Measurements from ENCODE around the gene DMRT1.

Gene DMRT1

DNA sequence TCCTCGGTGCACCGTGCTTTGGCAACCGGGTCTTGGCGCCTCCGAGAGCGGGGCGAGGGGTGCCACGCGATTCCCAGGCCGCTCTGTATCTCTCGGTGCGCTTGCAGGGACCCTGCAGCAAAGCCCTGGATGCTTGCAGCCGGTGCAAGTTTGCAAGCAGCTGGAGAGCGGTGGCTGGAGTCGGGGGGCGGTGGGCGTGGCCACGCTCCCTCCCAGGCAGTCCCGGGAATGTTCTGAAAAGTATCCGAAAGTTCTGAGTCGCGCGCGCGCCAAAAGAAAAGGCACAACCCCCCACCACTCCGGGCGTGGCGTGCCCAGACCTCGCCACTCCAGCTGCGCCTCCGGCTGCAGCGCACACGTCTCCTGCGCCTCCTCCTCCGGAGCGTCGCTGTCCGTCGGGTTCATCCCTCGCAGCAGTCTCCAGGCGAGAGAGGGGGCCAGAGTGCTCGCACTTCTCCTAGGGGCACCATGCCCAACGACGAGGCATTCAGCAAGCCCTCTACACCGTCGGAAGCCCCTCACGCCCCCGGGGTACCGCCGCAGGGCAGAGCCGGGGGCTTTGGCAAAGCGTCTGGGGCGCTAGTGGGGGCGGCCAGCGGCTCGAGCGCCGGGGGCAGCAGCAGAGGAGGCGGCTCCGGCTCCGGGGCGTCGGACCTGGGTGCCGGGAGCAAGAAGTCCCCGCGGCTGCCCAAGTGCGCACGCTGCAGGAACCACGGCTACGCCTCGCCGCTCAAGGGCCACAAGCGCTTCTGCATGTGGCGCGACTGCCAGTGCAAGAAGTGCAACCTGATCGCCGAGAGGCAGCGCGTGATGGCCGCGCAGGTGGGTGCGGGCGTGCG, at the start of gene DMRT1:
TSS of gene DMRT1 (plus strand) at position 327 of the 839 bp plus-strand sequence. CDS start at position 469, 142 bp downstream.
- DNase-seq, result no peak

DNA sequence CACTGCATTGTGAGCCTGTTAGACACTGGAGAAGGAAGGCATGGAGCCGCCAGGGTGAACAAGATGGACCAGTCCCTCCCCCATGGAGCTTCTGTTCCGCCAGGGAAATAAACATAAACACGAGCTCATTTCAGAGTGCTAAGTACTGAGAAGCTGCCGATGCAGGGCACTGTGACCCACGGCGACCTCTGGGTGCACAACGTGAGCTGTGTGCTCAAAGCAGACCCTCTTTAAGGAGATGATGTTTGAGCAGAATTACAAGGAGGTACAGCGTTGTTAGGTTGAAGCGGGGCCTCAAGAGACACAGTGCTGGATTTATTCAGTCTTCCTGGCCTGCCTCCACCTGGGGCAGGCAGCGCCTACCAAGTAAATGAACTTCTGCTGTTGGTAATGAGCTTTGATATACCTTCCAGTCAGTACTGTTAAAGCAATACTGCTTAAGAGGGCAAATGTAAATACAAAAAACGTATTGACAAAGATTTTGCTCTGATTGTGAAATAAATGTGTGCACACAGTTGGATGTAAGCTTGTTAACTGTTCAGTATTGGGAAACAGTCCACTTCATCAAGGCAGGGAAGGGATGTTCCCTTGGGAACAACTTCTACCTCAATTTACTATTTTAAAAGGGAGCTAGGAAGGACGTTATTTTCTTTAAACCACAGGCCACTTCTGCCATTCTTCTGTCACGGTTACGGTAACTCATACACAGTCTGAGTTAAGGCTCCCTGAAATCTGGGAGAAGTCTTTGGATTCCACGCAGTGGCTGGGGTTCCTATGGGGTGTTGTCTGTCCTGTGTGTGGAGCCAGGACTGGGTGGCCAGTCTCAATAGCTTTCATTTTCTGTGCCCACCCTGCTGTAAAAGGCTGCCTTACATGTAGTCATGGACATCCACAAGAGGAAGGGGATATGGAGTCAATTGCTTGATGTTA, 48.9 kb upstream of the DMRT1 start:
- no peak for DNase-seq

DNA sequence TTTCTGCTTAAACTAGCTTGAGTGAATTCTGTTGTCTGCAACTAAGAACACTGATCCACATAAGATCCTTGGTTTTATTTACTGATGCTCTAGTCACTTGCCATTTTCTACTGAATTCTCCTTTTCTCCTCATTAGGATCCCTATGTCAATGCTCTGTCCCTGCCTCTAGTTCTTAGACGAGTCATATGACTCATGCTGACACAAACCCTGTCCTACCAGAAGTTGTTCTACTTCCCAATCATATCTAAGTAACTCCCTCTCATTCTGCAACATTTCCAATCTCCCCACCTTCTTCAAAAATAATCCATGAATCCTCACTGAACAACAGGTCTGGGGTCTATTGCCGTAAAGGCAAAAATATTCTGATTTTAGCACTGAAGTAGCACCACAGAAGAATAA, 47.1 kb upstream of the DMRT1 start:
- no peak for DNase-seq

DNA sequence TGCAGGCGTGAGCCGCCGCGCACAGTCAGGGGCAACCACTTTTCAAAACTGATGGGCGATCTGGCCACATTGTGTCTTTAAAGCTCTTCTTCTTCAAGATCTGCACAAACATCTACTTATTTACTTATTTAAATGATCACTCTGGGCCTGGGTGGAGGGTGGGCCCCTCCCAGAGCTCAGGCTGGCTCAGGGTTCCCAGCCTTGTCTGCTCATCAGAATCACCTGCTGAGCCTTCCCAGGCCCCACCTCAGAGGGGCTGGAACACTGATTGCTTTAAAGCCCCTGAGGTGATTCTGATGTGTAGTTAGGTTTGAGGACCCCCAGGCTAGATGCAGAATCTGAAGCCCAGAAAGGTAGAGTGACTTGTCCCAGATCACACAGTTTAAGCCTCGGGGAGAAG, 45.6 kb upstream of the DMRT1 start:
- DNase-seq, result no peak

DNA sequence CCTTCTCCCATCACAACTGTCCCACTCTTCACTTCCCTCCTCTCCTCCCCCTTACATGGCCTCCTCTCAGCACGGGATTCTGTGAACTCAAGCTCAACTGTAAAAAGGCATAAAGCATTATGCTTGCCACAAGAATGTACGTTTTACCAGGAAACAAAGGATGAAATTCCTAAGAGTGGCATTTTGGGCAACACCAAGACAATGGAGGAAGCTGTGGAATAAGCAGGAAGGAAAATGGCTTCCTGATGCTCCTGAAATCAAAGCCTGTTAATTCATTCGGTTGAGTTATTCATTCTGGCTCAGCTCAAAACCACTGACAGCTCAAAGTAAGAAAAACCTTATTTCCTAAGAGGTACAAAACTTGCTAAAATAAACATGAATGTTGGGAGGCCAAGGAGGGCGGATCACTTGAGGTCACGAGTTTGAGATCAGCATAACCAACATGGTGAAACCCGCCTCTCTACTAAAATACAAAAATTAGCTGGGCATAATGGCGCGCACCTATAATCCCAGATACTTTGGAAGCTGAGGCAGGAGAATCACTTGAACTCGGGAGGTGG, 40.8 kb upstream of the DMRT1 start:
- DNase-seq, result no peak

DNA sequence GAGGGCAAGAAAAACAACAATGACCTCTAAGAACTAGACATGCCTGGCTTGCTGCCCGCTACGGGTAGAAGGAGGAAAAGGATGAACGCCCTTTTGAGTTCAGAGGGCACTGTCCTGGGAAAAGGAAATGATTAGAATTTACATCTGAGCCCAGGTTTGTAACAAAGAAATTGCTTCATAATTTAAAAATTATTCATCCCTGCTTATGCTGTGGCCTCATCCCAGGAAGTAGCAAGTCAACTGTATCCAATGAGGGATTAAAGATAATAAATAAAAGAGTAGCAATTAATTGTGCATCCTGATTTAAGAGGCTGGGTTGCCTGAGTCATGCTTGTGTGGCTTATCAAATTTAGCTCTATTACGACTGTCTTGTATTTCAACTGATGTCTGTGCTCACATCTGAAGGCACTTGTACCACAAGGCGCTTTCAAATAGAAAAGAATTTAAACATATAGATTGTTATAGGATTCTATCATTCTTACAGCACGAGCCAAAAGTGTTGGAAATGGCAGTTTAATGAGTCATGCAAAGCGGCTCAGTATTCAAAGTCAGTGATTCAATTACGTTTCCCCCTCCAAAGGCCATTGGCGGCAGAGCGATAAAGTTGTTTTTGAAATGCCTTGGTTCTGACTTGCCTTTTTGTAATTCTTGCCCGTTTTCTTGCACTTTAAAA, 40.0 kb upstream of the DMRT1 start:
- DNase-seq, result no peak

DNA sequence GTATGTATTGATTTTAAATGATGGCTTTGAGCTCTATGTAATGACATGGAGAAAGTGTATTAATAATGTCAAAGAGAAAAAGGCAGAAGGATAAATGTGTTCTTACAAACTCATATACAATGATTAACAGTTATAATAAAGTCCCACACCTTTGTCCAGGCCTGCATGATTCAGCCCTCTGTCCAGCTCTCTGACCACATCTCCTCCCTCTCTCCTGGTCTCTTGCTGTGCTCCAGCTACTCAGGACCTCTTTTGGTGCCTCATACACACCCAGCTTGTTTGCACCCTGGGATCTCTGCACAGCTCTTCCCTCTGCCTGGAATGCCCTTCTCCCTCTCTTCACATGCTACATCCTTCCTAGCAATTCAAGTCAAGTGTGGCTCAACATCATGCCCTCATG, 37.5 kb upstream of the DMRT1 start:
- no peak for DNase-seq

DNA sequence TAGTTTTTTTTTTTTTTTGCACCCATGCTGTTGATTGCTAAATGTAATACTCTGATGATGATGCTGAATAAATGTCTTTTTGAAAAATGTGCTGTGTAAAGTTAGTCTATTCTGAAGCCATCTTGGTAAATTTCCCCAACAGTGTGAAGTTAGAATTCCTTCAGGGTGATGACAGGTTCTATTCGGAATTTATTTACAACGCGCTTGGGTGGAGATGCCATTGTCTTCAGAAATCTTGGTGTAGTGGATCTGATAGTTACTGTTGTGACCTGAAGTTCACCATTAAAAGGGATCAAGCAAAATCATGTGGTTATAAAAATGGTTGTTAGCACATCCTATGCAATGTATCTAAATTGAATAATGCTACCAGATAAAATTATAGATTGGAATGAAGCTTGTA, 36.3 kb upstream of the DMRT1 start:
- no peak for DNase-seq

DNA sequence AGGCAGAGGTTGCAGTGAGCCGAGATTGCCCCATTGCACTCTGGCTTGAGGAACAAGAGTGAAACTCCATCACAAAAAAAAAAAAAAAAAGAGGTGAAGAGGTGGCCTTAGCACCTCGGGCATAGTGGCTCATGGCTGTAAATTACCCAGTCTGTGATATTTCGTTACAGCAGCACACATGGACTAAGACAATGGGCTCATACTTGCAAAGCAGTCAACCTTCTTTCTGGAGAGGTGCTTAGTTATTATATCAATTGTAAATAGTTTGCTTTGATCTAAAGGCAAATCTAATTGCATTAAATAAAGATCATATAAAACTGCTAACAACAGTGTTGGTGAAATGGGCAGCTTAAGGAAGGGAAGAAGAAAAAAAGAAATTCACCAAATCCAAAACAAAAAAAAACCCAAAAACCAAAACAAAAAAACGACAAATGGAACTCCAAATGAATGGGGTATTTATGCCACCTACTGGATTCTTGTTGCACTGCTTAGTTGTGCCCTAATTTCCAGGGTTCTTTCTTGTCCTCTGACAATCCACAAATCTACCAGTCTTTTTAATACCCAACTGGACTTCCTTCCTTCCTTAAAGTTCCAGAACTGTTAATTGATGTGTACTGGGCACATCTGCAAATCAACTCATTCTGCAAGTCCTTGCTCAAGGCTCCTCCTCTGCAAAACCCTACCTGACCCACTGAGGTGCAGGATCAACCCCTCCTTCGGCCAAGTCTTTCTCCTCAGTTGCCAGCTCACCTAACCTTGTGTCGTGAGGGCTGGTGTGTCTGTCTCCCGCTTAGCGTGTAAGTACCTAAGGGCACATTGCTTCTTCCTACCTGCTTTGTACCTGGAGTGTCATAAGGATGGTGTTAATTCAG, 35.0 kb upstream of the DMRT1 start:
- DNase-seq, result peak; percentile 10

DNA sequence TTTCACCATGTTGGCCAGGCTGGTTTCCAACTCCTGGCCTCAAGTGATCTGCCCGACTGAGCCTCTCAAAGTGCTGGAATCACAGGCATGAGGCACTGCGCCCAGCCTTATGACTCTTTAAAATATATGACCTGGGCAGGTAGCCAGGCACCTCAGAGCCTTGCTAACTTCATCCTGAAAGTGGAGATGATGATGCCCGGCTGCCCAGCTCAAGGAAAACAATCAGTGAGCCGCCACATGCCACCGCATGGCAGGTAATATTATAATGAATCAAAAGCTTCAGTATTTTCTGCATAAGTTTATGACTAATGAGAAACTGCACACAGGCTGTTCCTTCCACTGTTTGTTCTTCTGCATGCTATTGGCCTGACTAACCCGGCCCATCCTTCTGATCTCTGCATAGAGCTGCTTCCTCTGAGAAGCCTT, 30.4 kb upstream of the DMRT1 start:
- DNase-seq, result no peak

DNA sequence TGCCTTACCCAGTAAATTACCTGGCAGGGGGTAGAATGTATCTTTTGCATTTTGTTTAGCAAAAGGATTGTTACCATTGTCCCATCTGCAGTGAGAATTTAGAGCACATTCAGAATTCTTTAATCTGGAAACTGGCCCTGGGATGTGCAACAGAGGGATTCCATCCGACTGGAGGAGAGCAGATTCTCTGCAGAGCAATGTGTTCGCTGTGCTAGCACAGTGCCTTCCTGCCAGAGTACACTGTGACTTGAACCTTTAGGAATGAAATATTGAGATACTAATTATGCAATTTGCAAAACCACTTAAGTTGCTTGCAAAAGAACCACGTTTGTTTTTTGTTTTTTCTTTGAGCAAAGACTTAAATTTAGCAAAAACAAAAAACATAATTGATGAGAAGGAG, 22.5 kb upstream of the DMRT1 start:
- DNase-seq, result no peak

DNA sequence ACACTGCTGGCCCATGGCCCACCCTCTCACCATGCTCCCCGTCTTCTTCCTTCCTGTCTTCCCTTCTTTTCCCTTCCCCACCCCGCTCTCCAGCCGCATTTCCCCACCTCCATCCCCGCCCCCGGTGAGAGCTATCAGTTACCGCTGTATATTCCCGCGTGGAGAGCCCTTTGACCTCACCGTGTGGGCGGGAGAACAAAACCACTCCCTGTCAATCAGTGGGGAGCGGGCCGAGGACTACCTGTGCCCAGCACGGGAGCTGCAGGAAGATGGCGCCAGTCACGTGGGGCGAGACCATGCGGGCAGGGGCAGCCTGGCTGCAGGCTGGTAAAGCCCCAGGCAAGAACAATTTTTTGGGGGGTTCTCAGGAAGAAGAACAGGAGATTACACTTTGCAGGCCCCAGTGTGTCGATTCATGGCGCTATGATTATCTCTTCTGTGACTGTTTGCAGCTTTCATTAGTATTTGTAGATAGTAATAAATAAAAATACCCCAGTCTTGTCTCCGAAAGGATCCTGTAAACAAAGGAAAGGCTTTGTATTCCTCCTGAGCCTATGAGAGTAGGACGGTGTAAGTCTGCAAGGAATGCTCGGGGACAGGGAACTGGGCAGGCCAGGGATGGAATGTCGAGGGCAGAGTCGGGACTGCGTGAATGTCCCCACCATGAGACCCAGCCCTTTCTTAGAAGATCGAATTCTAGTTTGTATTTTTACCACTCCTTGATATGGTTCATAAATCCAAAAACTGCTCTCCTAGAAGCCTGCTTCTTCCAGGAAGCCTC, 14.8 kb upstream of the DMRT1 start:
- DNase-seq, result no peak

DNA sequence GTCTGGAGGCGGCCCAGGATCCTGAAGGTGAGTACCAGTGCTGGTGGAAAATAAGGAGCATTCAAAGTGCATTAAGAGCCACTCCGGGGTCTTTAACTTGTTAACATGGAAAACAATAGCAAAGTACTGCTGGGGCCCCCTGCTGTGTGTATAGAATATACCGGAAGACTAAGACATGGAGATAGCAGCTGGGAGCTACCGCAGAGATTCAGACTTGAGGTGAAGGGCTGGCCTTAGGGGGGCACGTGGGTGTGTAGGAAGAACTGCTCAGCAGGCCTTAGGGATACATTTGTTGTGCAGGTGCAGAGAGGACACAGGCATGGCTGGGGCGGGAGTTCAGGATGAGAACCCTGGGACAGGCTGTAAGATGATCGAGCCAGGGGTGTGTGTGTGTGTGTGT, 1.2 kb upstream of the DMRT1 start:
- no peak for DNase-seq

DNA sequence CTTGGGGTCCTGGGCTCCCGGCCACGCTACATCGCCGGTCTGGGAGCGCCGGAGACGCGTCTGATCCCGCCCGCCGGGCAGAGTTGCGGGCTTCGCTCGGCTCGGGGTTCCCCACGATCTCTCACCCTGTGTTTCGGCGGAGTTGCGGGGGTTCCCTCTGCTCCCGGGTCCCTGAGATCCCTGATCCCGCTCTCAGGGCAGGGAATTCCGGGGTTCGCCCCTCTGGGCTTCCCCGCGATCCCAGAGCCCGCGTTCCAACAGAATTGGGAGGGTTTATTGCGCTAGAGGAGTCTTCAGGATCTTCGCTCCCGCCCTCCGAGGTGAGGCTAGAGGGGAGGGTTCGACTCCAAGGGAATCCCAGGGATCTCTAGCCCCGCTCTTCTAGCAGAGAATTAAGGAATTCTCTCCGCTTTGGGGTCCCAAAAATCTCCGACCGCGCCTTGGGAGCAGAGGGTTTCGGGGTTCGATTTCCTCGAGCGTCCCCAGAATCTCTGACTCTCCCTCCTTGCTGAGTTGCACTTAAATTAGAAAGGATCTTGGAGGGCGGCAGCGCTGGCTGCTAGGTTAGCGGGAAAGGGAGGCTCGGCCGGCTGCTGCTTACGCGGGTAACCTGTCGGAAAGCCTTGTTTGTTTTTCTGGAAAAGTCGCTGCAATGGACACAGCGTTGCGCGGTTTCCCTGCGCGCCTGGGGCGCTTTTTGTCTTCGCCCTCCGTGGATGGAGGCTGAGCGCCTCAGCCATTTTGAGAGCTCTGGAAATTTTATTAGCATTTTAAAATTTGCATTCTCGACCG, 1.3 kb downstream of the DMRT1 start:
- no peak for DNase-seq

DNA sequence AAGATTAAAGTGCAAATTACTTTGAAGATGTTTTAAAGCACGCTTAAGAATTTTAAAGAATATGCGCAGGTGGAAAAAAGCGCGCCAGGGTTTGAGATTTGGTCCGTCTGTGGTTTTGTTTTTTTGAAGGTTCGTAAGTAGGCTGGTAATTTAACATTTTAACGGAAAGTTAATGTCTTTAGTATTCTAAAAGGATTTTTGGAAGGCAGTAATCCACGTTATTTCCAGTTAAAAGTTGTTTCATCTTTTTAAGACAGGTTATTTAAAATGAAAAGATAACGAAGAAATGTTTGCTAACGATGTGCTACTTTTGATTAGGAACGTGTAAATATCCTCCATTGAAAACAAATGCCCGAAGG, 1.9 kb downstream of the DMRT1 start:
- DNase-seq, result no peak

DNA sequence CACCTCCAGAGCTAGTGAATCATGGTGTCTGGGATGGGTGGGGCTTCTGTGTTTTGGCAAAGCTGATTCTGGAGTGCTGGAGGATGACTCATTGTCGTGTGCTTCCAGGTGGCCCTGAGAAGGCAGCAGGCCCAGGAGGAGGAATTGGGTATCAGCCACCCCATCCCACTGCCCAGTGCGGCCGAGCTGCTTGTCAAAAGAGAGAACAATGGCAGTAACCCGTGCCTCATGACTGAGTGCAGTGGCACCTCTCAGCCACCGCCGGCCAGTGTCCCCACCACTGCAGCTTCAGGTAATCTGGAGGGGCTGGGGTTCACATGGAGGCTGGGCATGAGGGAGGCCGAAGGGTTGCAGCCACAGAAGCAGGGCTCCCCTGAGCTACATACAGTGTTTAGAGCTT, 5.4 kb downstream of the DMRT1 start:
- no peak for DNase-seq

DNA sequence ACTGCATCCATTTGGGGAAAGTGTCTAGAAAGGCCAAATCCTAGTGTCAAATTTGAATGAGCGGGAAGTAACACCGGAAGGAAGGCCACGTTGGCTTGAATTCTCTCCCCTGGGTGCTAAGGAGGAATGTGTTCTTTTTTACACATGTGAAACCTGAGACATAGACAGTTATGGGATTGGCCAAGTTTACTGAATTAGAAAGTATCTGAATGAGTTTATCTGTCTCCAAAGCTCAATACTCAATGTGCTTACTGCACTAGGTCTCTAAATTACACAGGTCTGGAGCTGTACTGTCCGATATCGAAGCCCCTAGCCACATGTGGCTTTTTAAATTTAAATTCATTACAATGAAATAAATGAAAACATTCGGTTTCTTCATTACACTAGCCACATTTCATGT, 6.0 kb downstream of the DMRT1 start:
- no peak for DNase-seq

DNA sequence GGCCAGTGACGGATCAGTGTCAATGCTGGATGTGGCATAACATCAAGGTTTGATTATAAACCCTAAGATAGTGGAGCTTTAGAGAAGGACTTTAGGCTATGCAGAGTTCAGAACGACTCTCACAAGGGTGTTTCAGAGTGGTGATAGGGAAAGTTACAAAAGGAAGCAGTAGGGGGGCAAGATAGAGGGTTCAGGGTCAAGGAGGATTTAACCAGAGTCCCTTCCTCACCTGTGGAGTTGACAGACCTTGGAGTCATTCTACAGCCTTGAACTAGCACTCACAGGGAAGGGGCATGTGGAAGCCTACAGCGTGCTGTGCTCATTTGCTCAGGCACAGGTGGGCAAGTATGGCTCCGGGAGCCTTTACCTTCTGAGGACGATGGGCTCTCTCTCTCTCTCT, 7.9 kb downstream of the DMRT1 start:
- DNase-seq, result no peak

DNA sequence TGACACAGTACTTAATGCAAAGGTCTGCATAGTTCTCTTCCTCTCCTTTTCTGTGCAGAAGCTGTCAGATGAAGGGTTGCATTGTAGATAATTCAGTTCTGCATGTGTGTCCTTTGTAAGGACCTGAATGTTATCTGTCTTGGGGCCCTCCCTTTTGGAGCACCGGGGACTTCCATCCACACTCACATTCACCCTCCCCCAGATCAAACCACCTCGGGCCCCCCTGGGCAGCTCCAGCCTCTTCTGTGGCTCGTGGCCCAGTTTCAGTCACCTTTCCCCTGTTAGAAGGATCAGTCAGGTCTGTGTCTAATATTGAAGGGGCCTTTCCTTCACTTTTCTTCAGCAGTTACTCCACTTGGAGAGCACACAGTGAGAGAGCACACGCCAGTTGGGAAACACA, 11.0 kb downstream of the DMRT1 start:
- no peak for DNase-seq

DNA sequence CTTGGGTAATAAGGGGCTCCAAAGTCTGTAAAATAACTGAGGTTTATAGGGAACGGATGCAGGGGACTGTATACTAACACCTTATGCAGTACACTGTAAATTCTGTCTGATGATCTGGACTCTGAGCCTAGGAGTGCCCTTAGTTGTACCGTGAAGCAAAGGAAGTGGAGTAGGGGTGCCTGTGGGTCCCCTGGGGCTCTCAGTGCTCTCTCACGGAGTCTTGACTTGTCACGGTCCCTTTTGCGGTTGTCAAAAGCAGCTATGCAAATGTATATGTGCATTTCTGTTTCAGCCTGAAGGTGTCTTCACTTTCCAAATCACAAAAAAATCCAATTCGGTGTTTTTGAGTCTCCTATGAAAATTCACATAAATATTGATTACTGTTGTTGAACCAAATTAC, 17.8 kb downstream of the DMRT1 start:
- no peak for DNase-seq

DNA sequence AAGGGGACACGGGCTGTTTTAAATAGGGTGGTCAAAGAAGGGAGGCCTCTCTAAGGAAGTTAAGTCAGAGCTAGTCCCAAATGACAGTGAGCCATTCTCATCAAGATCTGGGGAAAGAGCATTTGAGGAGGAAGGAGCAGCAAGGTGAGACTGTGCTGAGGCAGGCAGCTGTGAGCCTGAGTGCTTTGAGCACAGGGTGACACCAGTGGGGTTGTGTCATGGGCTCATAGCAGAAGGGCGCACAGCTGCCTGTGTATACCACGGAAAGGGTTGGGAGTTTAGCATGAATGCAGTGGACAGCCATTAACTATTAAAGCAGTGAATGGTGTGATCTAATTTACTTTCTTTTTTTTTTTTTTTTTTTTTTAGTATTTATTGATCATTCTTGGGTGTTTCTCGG, 19.2 kb downstream of the DMRT1 start:
- DNase-seq, result no peak
